ENCODE results near the gene GLYATL3. TPM values are rescaled to one million over a fixed set of nuclear protein-coding genes. Genes with fewer than 3 reads are reported as not detected.

Gene GLYATL3
- total and polyA plus RNA-seq, 2 donors, result 0.05 to 0.33 TPM

GRCh38 chr6:49535795-49536194 lies 36.1 kb downstream of the GLYATL3 start:
- H3K27me3 ChIP-seq (ENCODE audit: control insufficient read depth in 2 of 2, insufficient read depth in 1 of 2, low read length in 1 of 2), result no peaks in the 10 kb centered on the region
- WGBS, result 94% methylated on average over 5 of the region's 5 CpGs
- no peak overlapping the region for H3K27ac ChIP-seq (ENCODE audit: low read depth in 1 of 2, low read length in 1 of 2)
- H3K9me3 ChIP-seq (ENCODE audit: control insufficient read depth in 2 of 2, insufficient read depth in 1 of 2, low read length in 1 of 2), result no peaks in the 10 kb centered on the region
- no peak for DNase-seq (ENCODE audit: low read depth in 6 of 9, low spot score in 9 of 9)
- H3K36me3 ChIP-seq (ENCODE audit: control insufficient read depth in 2 of 2, insufficient read depth in 2 of 2, low read length in 1 of 2), result no peaks in the 10 kb centered on the region
- no peaks in the 10 kb centered on the region for H3K4me1 ChIP-seq (ENCODE audit: control insufficient read depth in 2 of 2, insufficient read depth in 2 of 2, low read length in 2 of 2)
- H3K4me3 ChIP-seq (ENCODE audit: low read length in 2 of 2), result no peak overlapping the region

GRCh38 chr6:49539102-49539501 lies 39.4 kb downstream of the GLYATL3 start:
- 98% methylated on average over 3 of the region's 3 CpGs for WGBS

GRCh38 chr6:49540614-49541013 lies 40.9 kb downstream of the GLYATL3 start:
- Histone ChIP-seq H3K4me3 (ENCODE audit: low read length in 2 of 2) (no peak overlapping the region), H3K36me3 (ENCODE audit: control insufficient read depth in 2 of 2, insufficient read depth in 2 of 2, low read length in 1 of 2) (no peaks in the 10 kb centered on the region), H3K27ac (ENCODE audit: low read depth in 1 of 2, low read length in 1 of 2) (no peak overlapping the region), H3K9me3 (ENCODE audit: control insufficient read depth in 2 of 2, insufficient read depth in 1 of 2, low read length in 1 of 2) (no peaks in the 10 kb centered on the region), H3K27me3 (ENCODE audit: control insufficient read depth in 2 of 2, insufficient read depth in 1 of 2, low read length in 1 of 2) (no peaks in the 10 kb centered on the region), H3K4me1 (ENCODE audit: control insufficient read depth in 2 of 2, insufficient read depth in 2 of 2, low read length in 2 of 2) (no peaks in the 10 kb centered on the region)
- no peak for DNase-seq (ENCODE audit: low read depth in 6 of 9, low spot score in 9 of 9)

More at GRCh38 chr6:49539102-49539501, 39.4 kb downstream of the GLYATL3 start:
- Histone ChIP-seq H3K36me3 (ENCODE audit: control insufficient read depth in 2 of 2, insufficient read depth in 2 of 2, low read length in 1 of 2) (no peaks in the 10 kb centered on the region), H3K27ac (ENCODE audit: low read depth in 1 of 2, low read length in 1 of 2) (no peak overlapping the region), H3K4me3 (ENCODE audit: low read length in 2 of 2) (no peak overlapping the region), H3K27me3 (ENCODE audit: control insufficient read depth in 2 of 2, insufficient read depth in 1 of 2, low read length in 1 of 2) (no peaks in the 10 kb centered on the region), H3K9me3 (ENCODE audit: control insufficient read depth in 2 of 2, insufficient read depth in 1 of 2, low read length in 1 of 2) (no peaks in the 10 kb centered on the region), H3K4me1 (ENCODE audit: control insufficient read depth in 2 of 2, insufficient read depth in 2 of 2, low read length in 2 of 2) (no peaks in the 10 kb centered on the region)
- DNase-seq (ENCODE audit: low read depth in 6 of 9, low spot score in 9 of 9), result no peak

GRCh38 chr6:49541210-49541724 lies 41.5 kb downstream of the GLYATL3 start:
- H3K4me3 ChIP-seq (ENCODE audit: low read length in 2 of 2), result no peak overlapping the region
- DNase-seq (ENCODE audit: low read depth in 6 of 9, low spot score in 9 of 9), result no peak
- WGBS, result 97% methylated on average over 1 of the region's 1 CpG

GRCh38 chr6:49541936-49542335 lies 42.2 kb downstream of the GLYATL3 start:
- DNase-seq (ENCODE audit: low read depth in 6 of 9, low spot score in 9 of 9), result no peak
- 94% methylated on average over 3 of the region's 3 CpGs for WGBS

More at GRCh38 chr6:49541210-49541724, 41.5 kb downstream of the GLYATL3 start:
- Histone ChIP-seq H3K27ac (ENCODE audit: low read depth in 1 of 2, low read length in 1 of 2) (no peak overlapping the region), H3K9me3 (ENCODE audit: control insufficient read depth in 2 of 2, insufficient read depth in 1 of 2, low read length in 1 of 2) (no peaks in the 10 kb centered on the region), H3K36me3 (ENCODE audit: control insufficient read depth in 2 of 2, insufficient read depth in 2 of 2, low read length in 1 of 2) (no peaks in the 10 kb centered on the region), H3K27me3 (ENCODE audit: control insufficient read depth in 2 of 2, insufficient read depth in 1 of 2, low read length in 1 of 2) (no peaks in the 10 kb centered on the region), H3K4me1 (ENCODE audit: control insufficient read depth in 2 of 2, insufficient read depth in 2 of 2, low read length in 2 of 2) (no peaks in the 10 kb centered on the region)

GRCh38 chr6:49543087-49543858 lies 43.5 kb downstream of the GLYATL3 start:
- H3K4me3 ChIP-seq (ENCODE audit: low read length in 2 of 2), result no peak overlapping the region
- 93% methylated on average over 7 of the region's 7 CpGs for WGBS
- DNase-seq (ENCODE audit: low read depth in 6 of 9, low spot score in 9 of 9), result no peak
- H3K27me3 ChIP-seq (ENCODE audit: control insufficient read depth in 2 of 2, insufficient read depth in 1 of 2, low read length in 1 of 2), result no peaks in the 10 kb centered on the region
- H3K36me3 ChIP-seq (ENCODE audit: control insufficient read depth in 2 of 2, insufficient read depth in 2 of 2, low read length in 1 of 2), result no peaks in the 10 kb centered on the region
- no peak overlapping the region for H3K27ac ChIP-seq (ENCODE audit: low read depth in 1 of 2, low read length in 1 of 2)
- H3K9me3 ChIP-seq (ENCODE audit: control insufficient read depth in 2 of 2, insufficient read depth in 1 of 2, low read length in 1 of 2), result no peaks in the 10 kb centered on the region
- no peaks in the 10 kb centered on the region for H3K4me1 ChIP-seq (ENCODE audit: control insufficient read depth in 2 of 2, insufficient read depth in 2 of 2, low read length in 2 of 2)

More at GRCh38 chr6:49541936-49542335, 42.2 kb downstream of the GLYATL3 start:
- H3K4me3 ChIP-seq (ENCODE audit: low read length in 2 of 2), result no peak overlapping the region
- no peak overlapping the region for H3K27ac ChIP-seq (ENCODE audit: low read depth in 1 of 2, low read length in 1 of 2)
- H3K9me3 ChIP-seq (ENCODE audit: control insufficient read depth in 2 of 2, insufficient read depth in 1 of 2, low read length in 1 of 2), result no peaks in the 10 kb centered on the region
- no peaks in the 10 kb centered on the region for H3K4me1 ChIP-seq (ENCODE audit: control insufficient read depth in 2 of 2, insufficient read depth in 2 of 2, low read length in 2 of 2)
- H3K27me3 ChIP-seq (ENCODE audit: control insufficient read depth in 2 of 2, insufficient read depth in 1 of 2, low read length in 1 of 2), result no peaks in the 10 kb centered on the region
- H3K36me3 ChIP-seq (ENCODE audit: control insufficient read depth in 2 of 2, insufficient read depth in 2 of 2, low read length in 1 of 2), result no peaks in the 10 kb centered on the region

GRCh38 chr6:49546331-49546730 lies 46.6 kb downstream of the GLYATL3 start:
- no peak overlapping the region for H3K4me3 ChIP-seq (ENCODE audit: low read length in 2 of 2)
- peaks cover 9 to 24% of the 10 kb centered on the region in 2 donors for H3K27me3 ChIP-seq (ENCODE audit: control insufficient read depth in 2 of 2, insufficient read depth in 1 of 2, low read length in 1 of 2)
- no peak for DNase-seq (ENCODE audit: low read depth in 6 of 9, low spot score in 9 of 9)
- WGBS, result 94% methylated on average over 1 of the region's 1 CpG
- no peak overlapping the region for H3K27ac ChIP-seq (ENCODE audit: low read depth in 1 of 2, low read length in 1 of 2)
- no peaks in the 10 kb centered on the region for H3K9me3 ChIP-seq (ENCODE audit: control insufficient read depth in 2 of 2, insufficient read depth in 1 of 2, low read length in 1 of 2)
- no peaks in the 10 kb centered on the region for H3K36me3 ChIP-seq (ENCODE audit: control insufficient read depth in 2 of 2, insufficient read depth in 2 of 2, low read length in 1 of 2)
- H3K4me1 ChIP-seq (ENCODE audit: control insufficient read depth in 2 of 2, insufficient read depth in 2 of 2, low read length in 2 of 2), result peaks cover 4 to 13% of the 10 kb centered on the region in 2 donors

GRCh38 chr6:49548613-49549304 lies 49.0 kb downstream of the GLYATL3 start:
- Histone ChIP-seq H3K4me1 (ENCODE audit: control insufficient read depth in 2 of 2, insufficient read depth in 2 of 2, low read length in 2 of 2) (peaks cover 4 to 15% of the 10 kb centered on the region in 2 donors), H3K27ac (ENCODE audit: low read depth in 1 of 2, low read length in 1 of 2) (no peak overlapping the region), H3K36me3 (ENCODE audit: control insufficient read depth in 2 of 2, insufficient read depth in 2 of 2, low read length in 1 of 2) (no peaks in the 10 kb centered on the region), H3K4me3 (ENCODE audit: low read length in 2 of 2) (no peak overlapping the region), H3K27me3 (ENCODE audit: control insufficient read depth in 2 of 2, insufficient read depth in 1 of 2, low read length in 1 of 2) (peaks cover 9 to 29% of the 10 kb centered on the region in 2 donors), H3K9me3 (ENCODE audit: control insufficient read depth in 2 of 2, insufficient read depth in 1 of 2, low read length in 1 of 2) (no peaks in the 10 kb centered on the region)
- WGBS, result 95% methylated on average over 5 of the region's 5 CpGs
- DNase-seq (ENCODE audit: low read depth in 6 of 9, low spot score in 9 of 9), result no peak

Measured in thymus (tissue), 11 donors.